ENCODE data around the gene FGFR3. TPM values are rescaled to one million over a fixed set of nuclear protein-coding genes. Genes with fewer than 3 reads are reported as not detected.
A peak's percentile ranks its signal among the peaks of the same experiment; 100 is the strongest.

FGFR3 gene
- total and polyA plus RNA-seq, 2 of the 4 experiments (the other 2 are of a cell fraction), result 0.18 to 0.67 TPM

- Histone ChIP-seq H2AFZ (replicated peaks; ENCODE audit: low read length, poor library complexity) (peak overlapping the region; percentile 11), H3K79me1 (ENCODE audit: low read depth in 1 of 2, low read length in 2 of 2) (no peaks in the 10 kb centered on the region), H3K56ac (ENCODE audit: extremely low read depth, insufficient read depth, low read length) (no peak overlapping the region), H3K14ac (replicated peaks; ENCODE audit: low read depth, low read length) (no peak overlapping the region), H2BK20ac (ENCODE audit: low read depth, low read length) (no peak overlapping the region), H2BK15ac (ENCODE audit: low read depth, low read length) (no peak overlapping the region), H3K4me1 (ENCODE audit: control insufficient read depth, insufficient read depth, low read length) (no peaks in the 10 kb centered on the region; the same call in 1 of the 2 replicates), H2BK120ac (ENCODE audit: low read depth, low read length) (no peak overlapping the region), H4K5ac (ENCODE audit: low read depth, low read length) (no peak overlapping the region), H2AK9ac (replicated peaks; ENCODE audit: low read depth, low read length, poor library complexity) (no peak overlapping the region), H3K9ac (ENCODE audit: low read depth, low read length) (no peak overlapping the region), H3K9me1 (ENCODE audit: insufficient read depth, low read length) (no peaks in the 10 kb centered on the region), H2AK5ac (ENCODE audit: low read depth, low read length) (no peak overlapping the region), H3K18ac (ENCODE audit: low read depth, low read length) (no peak overlapping the region), H4K8ac (ENCODE audit: low read depth in 2 of 2, low read length in 2 of 2) (no peak overlapping the region), H4K91ac (ENCODE audit: insufficient read depth, low read depth, low read length) (no peak overlapping the region), H3K27me3 (ENCODE audit: control insufficient read depth, insufficient read depth, low read length) (peaks cover 34% of the 10 kb centered on the region; the same call in 1 of the 2 replicates), H3K27ac (ENCODE audit: insufficient read depth, low read length) (no peak overlapping the region), H3K23ac (ENCODE audit: low read depth, low read length) (no peak overlapping the region), H3K9me3 (ENCODE audit: control insufficient read depth, insufficient read depth, low read length) (no peaks in the 10 kb centered on the region), H3K4me3 (ENCODE audit: insufficient read depth, low read depth, low read length) (no peak overlapping the region), H3K4ac (ENCODE audit: low read depth, low read length) (no peak overlapping the region), H3K36me3 (ENCODE audit: control insufficient read depth, insufficient read depth, low read length) (no peaks in the 10 kb centered on the region), H4K20me1 (ENCODE audit: insufficient read depth, low read length) (no peaks in the 10 kb centered on the region; the same call in 1 of the 2 replicates), H3K4me2 (ENCODE audit: low read depth, low read length) (no peak overlapping the region), H2BK5ac (ENCODE audit: low read depth, low read length, poor library complexity, severe bottlenecking) (no peak overlapping the region)
- WGBS, 2 experiments (ENCODE audit: extremely low coverage in 2 of 2, insufficient read length in 1 of 2), result no CpG with 5 or more reads among the region's 13 CpGs
- CTCF ChIA-PET, result no interaction called here
- DNase-seq (no peak), ATAC-seq (ENCODE audit: low read depth) (no peak)
- BruUV-seq (replicated peaks), result no TSS peak
- dilution Hi-C loops (cut with HindIII; ENCODE audit: low sequenced_read_pairs, unreplicated experiment), result no loop called here
- TF ChIP-seq CHD1 (IDR thresholded peaks at IDR 0.05; ENCODE audit: low read depth, low read length) (no peak), MAZ (IDR thresholded peaks at IDR 0.05; ENCODE audit: borderline replicate concordance, low read depth, low read length) (no peak), RAD21 (IDR thresholded peaks at IDR 0.05; ENCODE audit: low read length) (no peak), POLR2A (IDR thresholded peaks at IDR 0.05; ENCODE audit: low read depth, low read length) (no peak), CEBPB (IDR thresholded peaks at IDR 0.05; ENCODE audit: low read depth, low read length) (no peak), USF2 (IDR thresholded peaks at IDR 0.05; ENCODE audit: low read depth, low read length) (no peak), ELK1 (IDR thresholded peaks at IDR 0.05; ENCODE audit: borderline replicate concordance, low read depth, low read length) (no peak), NFE2L2 (IDR thresholded peaks at IDR 0.05; ENCODE audit: low read depth, low read length) (no peak), MXI1 (IDR thresholded peaks at IDR 0.05; ENCODE audit: borderline replicate concordance, low read depth, low read length) (no peak), MAFK (IDR thresholded peaks at IDR 0.05; ENCODE audit: low read depth, low read length) (no peak), BHLHE40 (IDR thresholded peaks at IDR 0.05; ENCODE audit: low read depth, low read length) (no peak)
- in situ Hi-C loops (cut with MboI; ENCODE audit: low sequenced_read_pairs), result no loop called here
- POLR2A ChIA-PET (ENCODE audit: unreplicated experiment), result no interaction called here
- intact Hi-C loops (cut with micrococcal nuclease), result no loop called here
Observed at GRCh38 chr4:1788254-1788973, 4.7 kb upstream of the FGFR3 start.
